ENCODE measurements around the gene NINL.

GRCh38 chr20:25579081-25579770, 6.1 kb downstream of the NINL start:
- TF ChIP-seq REST (IDR thresholded peaks at IDR 0.05; ENCODE audit: insufficient read depth in 1 of 2, low read depth in 2 of 2, low read length in 2 of 2): no peak
- no peak for TF ChIP-seq POLR2AphosphoS5 (IDR thresholded peaks at IDR 0.05; ENCODE audit: low read depth, low read length)
- TF ChIP-seq FOXP2 (optimal IDR thresholded peaks at IDR 0.05; ENCODE audit: borderline replicate concordance, extremely low read depth, extremely low read length, insufficient read depth): no peak
